DMS114 treated with DMSO at 0.1 percent for 48 hours (cell line): Measurements from ENCODE around the gene MFAP2.

ENCODE experiments used
- DNase-seq: peaks from one replicate; lab custom pipeline; 2025; ENCODE audit not compliant: unreplicated experiment; lab: John Stamatoyannopoulos, UW

Gene MFAP2

GRCh38 chr1:16981269-16981849, 939 bp upstream of the MFAP2 start:
- no peak for DNase-seq

GRCh38 chr1:16979475-16980327, 719 bp downstream of the MFAP2 start:
- DNase-seq = no peak

- no peak for DNase-seq
Measured at GRCh38 chr1:16978567-16979474, 1.6 kb downstream of the MFAP2 start.

- DNase-seq = no peak
Measured at GRCh38 chr1:16978139-16978538, 2.3 kb downstream of the MFAP2 start.

- DNase-seq = no peak
Measured at GRCh38 chr1:16977377-16977776, 3.0 kb downstream of the MFAP2 start.

- no peak for DNase-seq
Measured at GRCh38 chr1:16976966-16977365, 3.5 kb downstream of the MFAP2 start.

- DNase-seq = no peak
Measured at GRCh38 chr1:16975838-16976237, 4.6 kb downstream of the MFAP2 start.

- no peak for DNase-seq
Measured at GRCh38 chr1:16975211-16975610, 5.2 kb downstream of the MFAP2 start.

- no peak for DNase-seq
Measured at GRCh38 chr1:16973215-16973614, 7.2 kb downstream of the MFAP2 start.

- no peak for DNase-seq
Measured at GRCh38 chr1:16972189-16972895, 8.1 kb downstream of the MFAP2 start.

- no peak for DNase-seq
Measured at GRCh38 chr1:16971341-16972188, 8.9 kb downstream of the MFAP2 start.

GRCh38 chr1:16970132-16970910, 10.1 kb downstream of the MFAP2 start:
- no peak for DNase-seq

- no peak for DNase-seq
Measured at GRCh38 chr1:16969651-16970050, 10.8 kb downstream of the MFAP2 start.

GRCh38 chr1:16969057-16969611, 11.3 kb downstream of the MFAP2 start:
- DNase-seq = no peak

GRCh38 chr1:16968372-16968771, 12.0 kb downstream of the MFAP2 start:
- DNase-seq = no peak

- DNase-seq = no peak
Measured at GRCh38 chr1:16967962-16968361, 12.5 kb downstream of the MFAP2 start.

GRCh38 chr1:16967095-16967575, 13.3 kb downstream of the MFAP2 start:
- no peak for DNase-seq

GRCh38 chr1:16966282-16966681, 14.1 kb downstream of the MFAP2 start:
- DNase-seq = no peak
